ENCODE data around the gene AMIGO2. TPM values are rescaled to one million over a fixed set of nuclear protein-coding genes. Genes with fewer than 3 reads are reported as not detected.
A peak's percentile ranks its signal among the peaks of the same experiment; 100 is the strongest.

AMIGO2 gene
- total RNA-seq, 4 donors from 2014 or later, result 1.6 to 7.4 (median 3.1) TPM

DNA sequence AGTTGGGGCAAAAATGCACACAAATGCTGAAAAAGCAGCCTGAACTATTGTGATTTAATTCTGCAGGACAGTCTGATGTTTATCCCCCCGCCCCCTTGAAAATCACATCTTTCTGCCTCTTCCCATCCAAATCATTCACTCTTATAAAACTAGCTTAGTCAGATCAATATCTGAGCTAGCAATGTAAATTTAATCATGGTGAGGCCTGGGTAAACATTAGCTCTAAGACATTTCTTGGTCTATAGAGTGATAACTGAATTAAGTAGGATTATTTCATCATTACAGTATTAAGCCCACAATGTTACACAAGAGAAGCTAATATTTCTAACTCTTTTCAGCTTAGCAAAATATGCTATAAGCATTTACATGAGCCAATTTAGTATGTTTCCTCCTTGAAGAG lies 9.4 kb downstream of the AMIGO2 start:
- no peaks in the 10 kb centered on the region for H3K27me3 ChIP-seq
- no peak for TF ChIP-seq POLR2A (IDR thresholded peaks at IDR 0.05)
- TF ChIP-seq CTCF (IDR thresholded peaks at IDR 0.05), result no peak
- no peaks in the 10 kb centered on the region for H3K9me3 ChIP-seq
- no peaks in the 10 kb centered on the region for H3K4me1 ChIP-seq
- no peak overlapping the region for H3K27ac ChIP-seq
- DNase-seq, result no peak
- H3K36me3 ChIP-seq, result no peaks in the 10 kb centered on the region
- H3K4me3 ChIP-seq, result no peak overlapping the region

- no peak for TF ChIP-seq CTCF (IDR thresholded peaks at IDR 0.05)
- no peak for TF ChIP-seq POLR2A (IDR thresholded peaks at IDR 0.05)
- H3K4me3 ChIP-seq, result no peak overlapping the region
- no peak overlapping the region for H3K27ac ChIP-seq
- DNase-seq, result no peak
- no peaks in the 10 kb centered on the region for H3K36me3 ChIP-seq
- no peaks in the 10 kb centered on the region for H3K9me3 ChIP-seq
- no peaks in the 10 kb centered on the region for H3K4me1 ChIP-seq
- H3K27me3 ChIP-seq, result no peaks in the 10 kb centered on the region
Observed at GRCh38 chr12:47068539-47068938, 11.2 kb downstream of the AMIGO2 start.

DNA sequence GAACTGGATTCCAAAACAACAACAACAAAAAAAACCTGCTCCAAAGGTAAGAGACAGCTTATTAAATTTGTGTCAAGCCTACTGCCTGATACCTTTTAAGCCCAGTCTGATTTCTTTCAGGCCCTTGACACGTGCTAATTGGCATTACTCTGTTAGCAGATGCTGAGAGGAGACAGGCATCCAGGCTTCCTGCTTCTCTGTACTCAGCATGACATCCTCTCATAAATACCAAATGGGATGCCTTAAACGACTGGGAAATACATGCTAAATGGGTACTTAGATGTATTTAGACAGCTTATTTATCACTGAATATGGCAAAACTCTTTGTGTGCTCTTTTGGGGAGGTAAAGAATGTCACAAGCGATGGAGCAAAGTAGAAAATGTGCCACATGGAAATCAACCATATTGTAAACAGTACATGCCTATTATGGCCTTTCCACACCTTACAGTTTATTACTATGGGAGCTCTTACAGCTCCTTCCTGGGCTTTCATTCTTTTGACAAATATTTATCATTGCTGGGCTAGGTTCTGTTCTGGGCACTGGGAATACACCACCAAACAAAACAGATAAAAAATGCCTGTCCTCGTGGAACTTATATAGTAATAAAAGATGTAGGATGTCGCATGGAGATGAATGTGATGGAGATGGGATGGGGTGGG lies 11.9 kb downstream of the AMIGO2 start:
- H3K4me1 ChIP-seq, result no peaks in the 10 kb centered on the region
- DNase-seq, result no peak
- H3K4me3 ChIP-seq, result no peak overlapping the region
- no peak overlapping the region for H3K27ac ChIP-seq
- no peaks in the 10 kb centered on the region for H3K9me3 ChIP-seq
- H3K36me3 ChIP-seq, result no peaks in the 10 kb centered on the region
- no peaks in the 10 kb centered on the region for H3K27me3 ChIP-seq
- TF ChIP-seq CTCF (IDR thresholded peaks at IDR 0.05) (no peak), POLR2A (IDR thresholded peaks at IDR 0.05) (no peak)

- no peaks in the 10 kb centered on the region for H3K27me3 ChIP-seq
- H3K4me3 ChIP-seq, result no peak overlapping the region
- H3K27ac ChIP-seq, result peak overlapping the region in 1 of 4 donors; percentile 11
- no peaks in the 10 kb centered on the region for H3K4me1 ChIP-seq
- H3K36me3 ChIP-seq, result no peaks in the 10 kb centered on the region
- no peaks in the 10 kb centered on the region for H3K9me3 ChIP-seq
- DNase-seq, result no peak
- no peak for TF ChIP-seq CTCF (IDR thresholded peaks at IDR 0.05)
- no peak for TF ChIP-seq POLR2A (IDR thresholded peaks at IDR 0.05)
Observed at GRCh38 chr12:47067176-47067575, 12.6 kb downstream of the AMIGO2 start.

DNA sequence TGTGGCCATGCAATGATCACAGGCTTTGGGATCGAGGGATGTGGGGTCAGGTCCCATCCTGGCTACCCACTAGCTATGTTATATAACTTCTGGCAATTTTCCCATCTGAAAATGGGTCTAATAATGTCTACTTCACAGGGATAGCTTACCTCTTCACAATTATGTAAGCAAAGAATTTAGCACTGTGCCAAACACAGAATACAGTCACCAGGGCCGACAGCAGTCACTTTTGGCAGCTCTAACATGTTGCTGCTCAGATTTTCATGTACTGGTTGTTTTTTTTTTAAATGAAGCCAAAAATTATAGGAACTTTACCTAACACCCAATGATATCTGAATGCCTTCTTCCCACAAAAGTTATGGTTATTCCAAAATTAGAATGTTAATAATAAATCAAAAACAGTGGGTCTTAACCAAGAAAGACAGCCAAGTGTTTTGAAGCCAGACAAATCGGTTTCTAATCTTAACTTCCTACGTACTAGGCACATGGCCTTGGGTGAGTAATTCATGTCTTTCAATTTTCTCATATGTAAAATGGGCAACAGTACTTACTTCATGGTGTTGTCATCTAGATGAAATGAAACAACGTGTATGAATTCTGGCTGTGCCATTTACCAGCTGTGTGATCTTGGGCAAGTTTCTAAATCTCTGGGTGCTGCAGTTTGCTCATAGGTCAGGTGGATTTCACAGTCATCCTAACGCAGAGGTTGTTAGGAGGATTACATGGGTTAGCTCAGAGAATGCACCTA lies 13.3 kb downstream of the AMIGO2 start:
- DNase-seq, result no peak
- Histone ChIP-seq H3K4me3 (no peak overlapping the region), H3K4me1 (no peaks in the 10 kb centered on the region), H3K27ac (peak overlapping the region in 1 of 4 donors; percentile 11), H3K9me3 (no peaks in the 10 kb centered on the region), H3K27me3 (no peaks in the 10 kb centered on the region), H3K36me3 (no peaks in the 10 kb centered on the region)
- TF ChIP-seq POLR2A (IDR thresholded peaks at IDR 0.05), result no peak
- no peak for TF ChIP-seq CTCF (IDR thresholded peaks at IDR 0.05)

Measured in Peyer's patch (tissue), 4 donors.